Measurements from ENCODE around the gene DENND1B. TPM values are rescaled to one million over a fixed set of nuclear protein-coding genes. Genes with fewer than 3 reads are reported as not detected.

The DENND1B gene
- total and polyA plus RNA-seq, 2 of the 8 experiments (the other 6 are each of a cell fraction or from before 2014, with no cell fraction given) = 0.74 to 3.3 TPM

DNA sequence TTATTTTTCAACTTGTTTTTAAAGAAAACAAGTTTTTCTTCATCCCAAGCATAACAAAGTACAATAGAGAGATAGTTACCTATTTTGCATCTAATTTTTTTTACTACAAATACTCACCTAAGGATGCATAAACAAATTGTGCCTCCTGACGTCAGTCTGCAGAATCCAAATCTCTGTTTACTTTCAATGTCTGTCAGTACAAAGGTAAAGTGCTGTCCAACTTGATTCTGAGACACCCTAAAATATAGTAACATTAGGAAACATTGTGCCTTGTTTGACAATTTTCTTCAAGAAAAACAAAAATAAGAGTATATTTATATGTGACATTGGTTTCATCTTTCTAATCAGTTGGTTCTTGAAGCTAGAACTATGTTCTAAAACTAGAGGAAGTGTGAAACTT is 103.4 kb downstream of the DENND1B start:
- Histone ChIP-seq H3K4me3 (ENCODE audit: extremely low read depth in 1 of 4, insufficient read depth in 2 of 4, low read depth in 3 of 4, low read length in 4 of 4) (no peak overlapping the region), H4K20me1 (replicated peaks in 1 of 2; ENCODE audit: control insufficient read depth in 1 of 2, insufficient read depth in 2 of 2, low read length in 2 of 2) (no peaks in the 10 kb centered on the region), H2BK120ac (replicated peaks; ENCODE audit: low read depth, low read length) (no peak overlapping the region), H3K4me2 (ENCODE audit: insufficient read depth in 1 of 2, low read depth in 2 of 2, low read length in 2 of 2) (no peak overlapping the region), H3K56ac (replicated peaks; ENCODE audit: insufficient read length, low read depth, low read length) (no peak overlapping the region), H2BK5ac (ENCODE audit: low read depth, low read length) (no peak overlapping the region), H3K14ac (ENCODE audit: insufficient read length) (no peak overlapping the region), H3K27me3 (replicated peaks in 1 of 4; ENCODE audit: control insufficient read depth in 3 of 4, extremely low read depth in 1 of 4, insufficient read depth in 3 of 4, low read length in 3 of 4) (no peaks in the 10 kb centered on the region), H3K9ac (replicated peaks in 1 of 4; ENCODE audit: extremely low read depth in 1 of 4, low read depth in 3 of 4, low read length in 3 of 4) (no peak overlapping the region), H2BK20ac (ENCODE audit: low read length) (no peak overlapping the region), H3K18ac (ENCODE audit: extremely low read depth, low read length) (no peak overlapping the region), H2BK12ac (ENCODE audit: low read depth, low read length) (no peak overlapping the region), H4K8ac (ENCODE audit: extremely low read depth, insufficient read depth, low read length) (no peak overlapping the region), H3K79me1 (ENCODE audit: low read depth, low read length) (no peaks in the 10 kb centered on the region), H3K23me2 (ENCODE audit: low read depth, low read length) (peaks cover 2% of the 10 kb centered on the region; the same call in 1 of the 2 replicates), H4K91ac (replicated peaks; ENCODE audit: insufficient read length, low read length) (no peak overlapping the region), H3K9me3 (ENCODE audit: insufficient read depth in 2 of 2, low read depth in 1 of 2, low read length in 1 of 2) (no peaks in the 10 kb centered on the region), H3K4me1 (replicated peaks in 1 of 4; ENCODE audit: control insufficient read depth in 3 of 4, insufficient read depth in 4 of 4, low read length in 3 of 4) (peaks cover 0 to 3% (median 2%) of the 10 kb centered on the region in 4 experiments; a peak in 2 of 7 replicates), H4K5ac (ENCODE audit: insufficient read length, low read depth, low read length) (no peak overlapping the region), H3K79me2 (ENCODE audit: control insufficient read depth in 1 of 2, insufficient read depth in 2 of 2, low read length in 2 of 2) (no peaks in the 10 kb centered on the region), H3K4ac (replicated peaks; ENCODE audit: insufficient read length, low read depth, low read length) (no peak overlapping the region), H2AFZ (ENCODE audit: low read length) (no peak overlapping the region), H3K27ac (ENCODE audit: low read depth, low read length) (no peak overlapping the region), H2BK15ac (ENCODE audit: low read length) (no peak overlapping the region), H3K23ac (ENCODE audit: insufficient read length) (no peak overlapping the region), H3K36me3 (ENCODE audit: control insufficient read depth in 2 of 4, insufficient read depth in 4 of 4, low read length in 3 of 4) (no peaks in the 10 kb centered on the region), H2AK5ac (ENCODE audit: low read depth, low read length) (no peak overlapping the region)
- POLR2A ChIA-PET (ENCODE audit: partially characterized antibody) = no interaction called here
- TF ChIP-seq RNF2 (IDR thresholded peaks at IDR 0.05; ENCODE audit: borderline replicate concordance, low read depth, low read length, missing control alignments, poor library complexity, severe bottlenecking) (no peak), RFX5 (IDR thresholded peaks at IDR 0.05; ENCODE audit: borderline replicate concordance, low read depth, low read length) (no peak), KDM4A (IDR thresholded peaks at IDR 0.05; ENCODE audit: low read depth, low read length, severe bottlenecking) (no peak), SIN3A (conservative IDR thresholded peaks at IDR 0.05 in 1 of 2, IDR thresholded peaks at IDR 0.05 in 1 of 2; ENCODE audit: low read depth in 1 of 2, low read length in 2 of 2) (no peak), CBX8 (IDR thresholded peaks at IDR 0.05; ENCODE audit: borderline replicate concordance, low read depth, low read length) (no peak), SIX5 (IDR thresholded peaks at IDR 0.05; ENCODE audit: low read depth, low read length) (no peak), TBP (IDR thresholded peaks at IDR 0.05; ENCODE audit: low read depth, low read length) (no peak), TEAD4 (IDR thresholded peaks at IDR 0.05; ENCODE audit: low read depth, low read length) (no peak), BCL11A (IDR thresholded peaks at IDR 0.05; ENCODE audit: low read depth in 2 of 2, low read length in 2 of 2) (no peak), CREB1 (IDR thresholded peaks at IDR 0.05) (no peak), CBX5 (IDR thresholded peaks at IDR 0.05; ENCODE audit: low read depth, low read length) (no peak), SP4 (IDR thresholded peaks at IDR 0.05; ENCODE audit: low read length) (no peak)
- DNase-seq (ENCODE audit: low read depth in 1 of 2, low spot score in 2 of 2) = no peak
- CTCF ChIA-PET (ENCODE audit: partially characterized antibody) = interaction anchor here (1.7 kb wide), 1 partner anchor 57 kb away, joined by 4 read pairs; no protein-coding TSS in a partner anchor
- no peak for FAIRE-seq
- 78% methylated on average over 1 of the region's 1 CpG; no CpG with 5 or more reads in 1 of the 2 experiments for WGBS, 2 experiments (ENCODE audit: extremely low coverage in 1 of 2, insufficient coverage in 1 of 2, insufficient read length in 1 of 2, insufficient replicate concordance in 2 of 2, low coverage in 1 of 2, low lambda C conversion rate in 2 of 2, missing lambda C conversion rate in 1 of 2)

All from H1 (cell line).